OCI-LY7 (cell line): Measurements from ENCODE around the gene MYOZ2. TPM values are rescaled to one million over a fixed set of nuclear protein-coding genes. Genes with fewer than 3 reads are reported as not detected.

Source experiments
- BruUV-seq: library from RNA; stranded (reverse); fragments of 400-500 nt; replicated peaks from 2 replicates; lab custom pipeline; 2021; lab: Mats Ljungman, UMichigan
- CTCF ChIA-PET: fragments of 300-600 bp; sonication (Branson Sonifier 250); formaldehyde crosslinking; loops from one replicate; lab custom pipeline; 2022; ENCODE audit warnings: antibody characterized with exemption; ENCODE audit not compliant: unreplicated experiment; lab: Charles Lee
- POLR2A ChIA-PET: fragments of 300-600 bp; sonication (Branson Sonifier 250); formaldehyde crosslinking; loops from one replicate; lab custom pipeline; 2022; ENCODE audit warnings: antibody characterized with exemption; lab: Charles Lee
- DNase-seq: peaks from one replicate; pipeline ENCODE4 v3.0.0-alpha.2; 2015; ENCODE audit warnings: low spot score
- H2AFZ ChIP-seq: fragments of 200-600 bp; sonication (generic), shearing (Covaris generic); 2 replicates; pipeline ENCODE4 v1.6.1; 2014; ENCODE audit warnings: mild to moderate bottlenecking, antibody characterized with exemption, low read length, moderate library complexity
- H3K27ac ChIP-seq: fragments of 200-600 bp; sonication (generic); 2 replicates; pipeline ENCODE4 v1.5.1; 2014; ENCODE audit warnings: mixed run types, low read depth, mild to moderate bottlenecking, moderate library complexity, low read length, inconsistent platforms; ENCODE audit not compliant: poor library complexity, severe bottlenecking
- H3K36me3 ChIP-seq: fragments of 200-600 bp; sonication (generic); 2 replicates; pipeline ENCODE4 v1.6.1; 2014; ENCODE audit warnings: mild to moderate bottlenecking, antibody characterized with exemption, low read length, moderate library complexity, mixed read lengths; ENCODE audit not compliant: insufficient read depth
- H3K4me1 ChIP-seq: fragments of 200-600 bp; sonication (generic); 2 replicates; pipeline ENCODE4 v1.5.1; 2014; ENCODE audit warnings: mild to moderate bottlenecking, low read length; ENCODE audit not compliant: insufficient read depth, poor library complexity, severe bottlenecking
- H3K4me2 ChIP-seq: fragments of 200-600 bp; sonication (generic); 2 replicates; pipeline ENCODE4 v1.6.1; 2014; ENCODE audit warnings: mild to moderate bottlenecking, low read length
- H3K4me3 ChIP-seq: fragments of 200-600 bp; sonication (generic); 2 replicates; pipeline ENCODE4 v1.5.1; 2014; ENCODE audit warnings: mild to moderate bottlenecking, low read depth, low read length; ENCODE audit not compliant: poor library complexity, severe bottlenecking
- H3K79me2 ChIP-seq: fragments of 200-600 bp; sonication (generic); 2 replicates; pipeline ENCODE4 v1.6.1; 2016; ENCODE audit warnings: low read depth, mild to moderate bottlenecking, low read length, moderate library complexity, mixed read lengths; ENCODE audit not compliant: insufficient read depth
- H3K9me2 ChIP-seq: fragments of 200-600 bp; sonication (generic); 2 replicates; pipeline ENCODE4 v1.6.1; 2016; ENCODE audit warnings: mild to moderate bottlenecking, low read length, mixed read lengths; ENCODE audit not compliant: insufficient read depth
- H3K9me3 ChIP-seq: fragments of 200-600 bp; sonication (generic); 2 replicates; pipeline ENCODE4 v1.6.1; 2014; ENCODE audit warnings: mild to moderate bottlenecking, mixed run types, low read length, mixed read lengths
- H4K20me1 ChIP-seq: fragments of 200-600 bp; sonication (generic); 2 replicates; pipeline ENCODE4 v1.6.1; 2014; ENCODE audit warnings: mild to moderate bottlenecking, antibody characterized with exemption, low read length, moderate library complexity, mixed read lengths; ENCODE audit not compliant: insufficient read depth
- CTCF ChIP-seq: fragments of 200-600 bp; sonication (generic); conservative IDR thresholded peaks from 2 replicates; pipeline ENCODE4 v1.5.1; 2014; ENCODE audit warnings: mild to moderate bottlenecking, antibody characterized with exemption, low read length, moderate library complexity, mixed read lengths
- EZH2phosphoT487 ChIP-seq: fragments of 200-600 bp; sonication (generic); IDR thresholded peaks from 2 replicates; pipeline ENCODE4 v1.6.1; 2018; ENCODE audit warnings: low read depth, borderline replicate concordance, mild to moderate bottlenecking, mixed run types, antibody characterized with exemption, low read length, moderate library complexity, mixed read lengths
- intact Hi-C: fragments of 100-400 bp; cut with micrococcal nuclease; formaldehyde crosslinking; loops from one replicate; pipeline ENCODE4 v1.10.0; 2022; ENCODE audit not compliant: unreplicated experiment
- total RNA-seq, 2 experiments: library from RNA; depleted of rRNA in 1 of 2; stranded (reverse); fragments of >200 nt in 1 of 2; shearing (Covaris generic) in 1 of 2; gene quantifications; 2 replicates each; pipeline ENCODE4 v1.2.3, GENCODE V29; 2014 to 2022

MYOZ2 gene
- total RNA-seq, 2 experiments from 2014 or later, result not detected

- H3K9me3 ChIP-seq, result no peaks in the 10 kb centered on the region
- H3K79me2 ChIP-seq, result no peaks in the 10 kb centered on the region
- ChIA-PET CTCF (no interaction called here), POLR2A (interaction anchor here (0.6 kb wide), 1 partner anchor 757 kb away, joined by 4 read pairs; no protein-coding TSS in a partner anchor)
- no TSS peak for BruUV-seq
- no peak overlapping the region for H2AFZ ChIP-seq
- TF ChIP-seq CTCF (no peak), EZH2phosphoT487 (no peak)
- intact Hi-C loops, result no loop called here
- no peaks in the 10 kb centered on the region for H3K36me3 ChIP-seq
- no peak overlapping the region for H3K27ac ChIP-seq
- H4K20me1 ChIP-seq, result no peaks in the 10 kb centered on the region
- H3K4me3 ChIP-seq, result no peak overlapping the region
- no peak overlapping the region for H3K4me2 ChIP-seq
- H3K9me2 ChIP-seq, result no peaks in the 10 kb centered on the region
- no peaks in the 10 kb centered on the region for H3K4me1 ChIP-seq
- no peak for DNase-seq
These were observed 62.2 kb downstream of the MYOZ2 start for GRCh38 chr4:119197772-119198212.

DNA sequence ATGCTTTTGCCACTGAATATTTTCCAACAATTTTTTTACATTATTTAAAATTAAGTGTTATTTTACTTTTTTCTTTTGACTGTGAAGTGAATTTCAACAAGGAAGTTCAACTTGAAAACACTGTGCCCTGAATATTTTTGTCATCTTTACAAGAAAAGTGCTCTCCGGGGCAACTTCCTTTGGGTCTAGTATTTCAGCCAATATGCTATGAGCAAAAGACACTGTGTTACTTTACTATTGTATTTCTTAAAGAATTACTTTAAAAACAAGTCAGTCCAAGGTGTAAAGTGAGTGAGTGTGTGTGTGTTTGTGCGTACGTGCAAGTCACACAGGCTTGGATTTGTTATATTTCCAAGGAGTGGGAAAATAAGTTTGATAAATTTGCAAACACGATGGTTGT, 69.3 kb downstream of the MYOZ2 start:
- intact Hi-C loops, result no loop called here
- no peaks in the 10 kb centered on the region for H3K9me2 ChIP-seq
- H3K4me1 ChIP-seq, result no peaks in the 10 kb centered on the region
- no peaks in the 10 kb centered on the region for H4K20me1 ChIP-seq
- POLR2A ChIA-PET, result interaction anchor here (0.6 kb wide), 1 partner anchor 116 kb away, joined by 3 read pairs; no protein-coding TSS in a partner anchor
- no TSS peak for BruUV-seq
- no peak overlapping the region for H3K4me2 ChIP-seq
- H3K36me3 ChIP-seq, result no peaks in the 10 kb centered on the region
- H2AFZ ChIP-seq, result no peak overlapping the region
- H3K27ac ChIP-seq, result no peak overlapping the region
- no peaks in the 10 kb centered on the region for H3K79me2 ChIP-seq
- DNase-seq, result no peak
- CTCF ChIA-PET, result no interaction called here
- TF ChIP-seq CTCF, result no peak
- no peak for TF ChIP-seq EZH2phosphoT487
- H3K4me3 ChIP-seq, result no peak overlapping the region
- H3K9me3 ChIP-seq, result no peaks in the 10 kb centered on the region

DNA sequence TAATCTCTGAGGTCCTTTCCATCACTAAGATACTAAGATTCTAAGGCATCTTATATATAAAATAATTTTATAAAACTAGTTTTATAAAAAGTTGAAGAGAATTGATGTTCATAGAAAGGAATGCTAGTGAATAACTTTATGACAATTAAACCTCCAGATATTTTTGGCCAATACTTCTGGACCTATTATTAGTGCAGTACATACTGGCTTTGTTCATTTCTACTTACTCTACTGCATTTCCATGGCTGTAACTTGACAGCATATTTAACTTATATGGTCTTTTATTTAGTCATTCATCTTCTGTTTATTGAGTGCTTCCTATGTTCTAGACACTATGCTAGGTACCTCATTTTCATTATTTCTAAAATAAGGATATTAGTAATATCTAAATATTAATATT, 70.1 kb downstream of the MYOZ2 start:
- Histone ChIP-seq H3K9me2 (no peaks in the 10 kb centered on the region), H3K36me3 (no peaks in the 10 kb centered on the region), H3K4me3 (no peak overlapping the region), H3K27ac (no peak overlapping the region), H4K20me1 (no peaks in the 10 kb centered on the region), H3K79me2 (no peaks in the 10 kb centered on the region), H2AFZ (no peak overlapping the region), H3K4me1 (no peaks in the 10 kb centered on the region), H3K4me2 (no peak overlapping the region), H3K9me3 (no peaks in the 10 kb centered on the region)
- DNase-seq, result no peak
- ChIA-PET CTCF (no interaction called here), POLR2A (no interaction called here)
- TF ChIP-seq CTCF (no peak), EZH2phosphoT487 (no peak)
- no TSS peak for BruUV-seq
- intact Hi-C loops, result no loop called here
